Ishikawa (cell line): ENCODE results near the gene GTF2F2.

ENCODE experiments used
- CEBPB ChIP-seq: IDR thresholded peaks from 2 replicates; pipeline ENCODE4 v1.6.1; 2012
- EGR1 ChIP-seq: IDR thresholded peaks from 2 replicates; pipeline ENCODE4 v1.6.1; 2012
- EP300 ChIP-seq: IDR thresholded peaks from 2 replicates; pipeline ENCODE4 v1.6.1; 2012; ENCODE audit warnings: borderline replicate concordance
- RAD21 ChIP-seq: IDR thresholded peaks from 2 replicates; pipeline ENCODE4 v1.6.1; 2012; ENCODE audit warnings: low read depth
- TAF1 ChIP-seq: IDR thresholded peaks from 2 replicates; pipeline ENCODE4 v1.6.1; 2012; ENCODE audit warnings: low read depth, mild to moderate bottlenecking
- TEAD4 ChIP-seq: IDR thresholded peaks from 2 replicates; pipeline ENCODE4 v1.6.1; 2012
- USF1 ChIP-seq: IDR thresholded peaks from 2 replicates; pipeline ENCODE4 v1.6.1; 2012
- TF ChIP-seq, protein P1 (sequence below): IDR thresholded peaks from 2 replicates; pipeline ENCODE4 v1.6.1; 2012; ENCODE audit warnings: low read depth, mild to moderate bottlenecking
- TF ChIP-seq, protein P2 (sequence below): IDR thresholded peaks from 2 replicates; pipeline ENCODE4 v1.6.1; 2012

- TF ChIP-seq CEBPB (no peak), EP300 (no peak), TAF1 (no peak), RAD21 (no peak), USF1 (no peak), EGR1 (no peak), TEAD4 (no peak)
- TF ChIP-seq, protein P1, sequence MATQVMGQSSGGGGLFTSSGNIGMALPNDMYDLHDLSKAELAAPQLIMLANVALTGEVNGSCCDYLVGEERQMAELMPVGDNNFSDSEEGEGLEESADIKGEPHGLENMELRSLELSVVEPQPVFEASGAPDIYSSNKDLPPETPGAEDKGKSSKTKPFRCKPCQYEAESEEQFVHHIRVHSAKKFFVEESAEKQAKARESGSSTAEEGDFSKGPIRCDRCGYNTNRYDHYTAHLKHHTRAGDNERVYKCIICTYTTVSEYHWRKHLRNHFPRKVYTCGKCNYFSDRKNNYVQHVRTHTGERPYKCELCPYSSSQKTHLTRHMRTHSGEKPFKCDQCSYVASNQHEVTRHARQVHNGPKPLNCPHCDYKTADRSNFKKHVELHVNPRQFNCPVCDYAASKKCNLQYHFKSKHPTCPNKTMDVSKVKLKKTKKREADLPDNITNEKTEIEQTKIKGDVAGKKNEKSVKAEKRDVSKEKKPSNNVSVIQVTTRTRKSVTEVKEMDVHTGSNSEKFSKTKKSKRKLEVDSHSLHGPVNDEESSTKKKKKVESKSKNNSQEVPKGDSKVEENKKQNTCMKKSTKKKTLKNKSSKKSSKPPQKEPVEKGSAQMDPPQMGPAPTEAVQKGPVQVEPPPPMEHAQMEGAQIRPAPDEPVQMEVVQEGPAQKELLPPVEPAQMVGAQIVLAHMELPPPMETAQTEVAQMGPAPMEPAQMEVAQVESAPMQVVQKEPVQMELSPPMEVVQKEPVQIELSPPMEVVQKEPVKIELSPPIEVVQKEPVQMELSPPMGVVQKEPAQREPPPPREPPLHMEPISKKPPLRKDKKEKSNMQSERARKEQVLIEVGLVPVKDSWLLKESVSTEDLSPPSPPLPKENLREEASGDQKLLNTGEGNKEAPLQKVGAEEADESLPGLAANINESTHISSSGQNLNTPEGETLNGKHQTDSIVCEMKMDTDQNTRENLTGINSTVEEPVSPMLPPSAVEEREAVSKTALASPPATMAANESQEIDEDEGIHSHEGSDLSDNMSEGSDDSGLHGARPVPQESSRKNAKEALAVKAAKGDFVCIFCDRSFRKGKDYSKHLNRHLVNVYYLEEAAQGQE, result no peak
- TF ChIP-seq, protein P2, sequence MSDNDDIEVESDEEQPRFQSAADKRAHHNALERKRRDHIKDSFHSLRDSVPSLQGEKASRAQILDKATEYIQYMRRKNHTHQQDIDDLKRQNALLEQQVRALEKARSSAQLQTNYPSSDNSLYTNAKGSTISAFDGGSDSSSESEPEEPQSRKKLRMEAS, result no peak
Measured at GRCh38 chr13:45208132-45208531, 87.8 kb downstream of the GTF2F2 start.
